ENCODE results near the gene C8A.
A peak's percentile ranks its signal among the peaks of the same experiment; 100 is the strongest.

The C8A gene

GRCh38 chr1:56854521-56855099 lies at the start of gene C8A:
TSS of gene C8A (plus strand) at chr1:56854797. CDS start at chr1:56854902, 105 bp downstream.
- no peak for DNase-seq (ENCODE audit: low spot score)

- no peak for DNase-seq (ENCODE audit: low spot score)
Observed at GRCh38 chr1:56806804-56807203, 47.8 kb upstream of the C8A start.

- DNase-seq (ENCODE audit: low spot score), result peak; percentile 39
Observed at GRCh38 chr1:56808410-56808809, 46.2 kb upstream of the C8A start.

GRCh38 chr1:56811331-56811730 lies 43.3 kb upstream of the C8A start:
- no peak for DNase-seq (ENCODE audit: low spot score)

- no peak for DNase-seq (ENCODE audit: low spot score)
Observed at GRCh38 chr1:56814205-56814604, 40.4 kb upstream of the C8A start.

- DNase-seq (ENCODE audit: low spot score), result no peak
Observed at GRCh38 chr1:56816264-56816663, 38.3 kb upstream of the C8A start.

GRCh38 chr1:56816909-56817308 lies 37.7 kb upstream of the C8A start:
- no peak for DNase-seq (ENCODE audit: low spot score)

- DNase-seq (ENCODE audit: low spot score), result no peak
Observed at GRCh38 chr1:56817716-56818463, 36.7 kb upstream of the C8A start.

GRCh38 chr1:56819387-56819899 lies 35.2 kb upstream of the C8A start, which contains the start of gene FYB2:
TSS of gene FYB2 (minus strand) at chr1:56819404. CDS start at chr1:56819290, 114 bp downstream.
- DNase-seq (ENCODE audit: low spot score), result no peak

- peak; percentile 31 for DNase-seq (ENCODE audit: low spot score)
Observed at GRCh38 chr1:56820755-56821461, 33.7 kb upstream of the C8A start.

GRCh38 chr1:56821462-56821797 lies 33.2 kb upstream of the C8A start:
- no peak for DNase-seq (ENCODE audit: low spot score)

GRCh38 chr1:56824271-56824670 lies 30.3 kb upstream of the C8A start:
- no peak for DNase-seq (ENCODE audit: low spot score)

- DNase-seq (ENCODE audit: low spot score), result no peak
Observed at GRCh38 chr1:56824938-56825337, 29.7 kb upstream of the C8A start.

GRCh38 chr1:56825436-56825835 lies 29.2 kb upstream of the C8A start:
- no peak for DNase-seq (ENCODE audit: low spot score)

GRCh38 chr1:56827711-56828110 lies 26.9 kb upstream of the C8A start:
- DNase-seq (ENCODE audit: low spot score), result no peak

GRCh38 chr1:56830052-56830451 lies 24.5 kb upstream of the C8A start:
- DNase-seq (ENCODE audit: low spot score), result no peak

GRCh38 chr1:56831871-56832693 lies 22.5 kb upstream of the C8A start:
- peak; percentile 60 for DNase-seq (ENCODE audit: low spot score)

GRCh38 chr1:56833088-56833487 lies 21.5 kb upstream of the C8A start:
- no peak for DNase-seq (ENCODE audit: low spot score)

- DNase-seq (ENCODE audit: low spot score), result no peak
Observed at GRCh38 chr1:56834137-56834900, 20.3 kb upstream of the C8A start.

- DNase-seq (ENCODE audit: low spot score), result no peak
Observed at GRCh38 chr1:56835657-56836056, 18.9 kb upstream of the C8A start.

- no peak for DNase-seq (ENCODE audit: low spot score)
Observed at GRCh38 chr1:56836359-56836758, 18.2 kb upstream of the C8A start.
